ENCODE data around the gene IER3IP1.

DNA sequence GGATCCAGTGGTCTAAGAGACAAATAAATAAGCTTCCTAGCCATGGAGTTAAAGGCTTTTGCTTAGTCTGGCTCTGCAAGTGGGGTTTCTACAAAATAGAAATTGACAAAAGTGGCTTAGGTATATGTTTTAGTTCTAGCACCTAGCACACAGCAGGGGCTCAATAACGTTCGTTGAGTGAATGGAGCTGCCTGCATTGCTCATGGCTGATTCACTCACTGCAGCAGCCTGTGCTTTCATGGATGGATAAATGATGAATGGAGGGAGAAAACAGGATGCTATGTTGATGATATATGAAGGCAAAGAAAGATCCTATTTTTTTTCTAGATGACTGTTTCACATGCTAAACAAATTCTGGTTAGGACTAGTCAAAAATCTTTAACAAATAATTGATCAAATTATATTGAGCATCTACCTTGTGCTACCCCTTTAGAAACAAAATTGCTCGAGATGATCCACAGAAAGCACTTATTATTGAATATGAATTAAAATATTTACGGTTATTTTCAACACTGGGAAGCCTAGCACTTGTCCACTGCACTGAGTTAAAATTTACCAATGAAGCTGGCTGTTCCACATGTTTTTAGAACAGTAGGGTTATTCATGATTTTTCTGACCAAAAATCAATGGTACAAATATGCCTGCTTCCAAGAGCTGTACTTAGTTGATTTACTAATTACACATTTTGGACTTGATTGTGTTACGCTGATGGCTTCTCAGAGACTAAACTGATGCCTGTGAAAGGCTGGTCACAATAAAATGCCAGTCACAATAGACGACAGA, 65.5 kb downstream of the IER3IP1 start:
- TF ChIP-seq POLR2A (IDR thresholded peaks at IDR 0.05; ENCODE audit: low read depth, low read length) (no peak), TAF1 (IDR thresholded peaks at IDR 0.05; ENCODE audit: low read depth, low read length) (no peak), POLR2AphosphoS5 (IDR thresholded peaks at IDR 0.05; ENCODE audit: low read depth, low read length) (no peak), POU2F2 (IDR thresholded peaks at IDR 0.05; ENCODE audit: low read depth, low read length) (no peak), SPI1 (IDR thresholded peaks at IDR 0.05; ENCODE audit: low read depth, low read length) (no peak), PAX5 (IDR thresholded peaks at IDR 0.05; ENCODE audit: insufficient read depth, low read length, severe bottlenecking) (no peak)

All from GM12891 (cell line).